Left colon (tissue), 2 donors: ENCODE measurements around the gene STAMBP. TPM values are rescaled to one million over a fixed set of nuclear protein-coding genes. Genes with fewer than 3 reads are reported as not detected.
A peak's percentile ranks its signal among the peaks of the same experiment; 100 is the strongest.

Experiments
- ATAC-seq: fragments of 200-7000 bp; cut with Tn5 transposase; one replicate; pipeline ENCODE4 v1.9.1; 2020; ENCODE audit warnings: mild to moderate bottlenecking, moderate library complexity
- DNase-seq, 2 donors: peaks; one replicate each; pipeline ENCODE4 v3.0.0-alpha.2; 2020
- intact Hi-C, 2 donors: fragments of 100-400 bp; cut with DNase I in 1 of 2; cut with micrococcal nuclease in 1 of 2; formaldehyde crosslinking; loops; one replicate each; pipeline versions ENCODE4 v1.11.2 to v1.14.0; 2022; cut with DNase I, micrococcal nuclease
- total RNA-seq, 2 donors: library from RNA; stranded (reverse); fragmentation: NEBNext Ultra II Directional; extraction: Animal tissue kit (Norgen Biotek cat#: 25700); gene quantifications; one replicate each; pipeline ENCODE4 v1.2.1, GENCODE V29; 2021
- donor health status: DM: no; HTN: no; CAD: no.
- donor health status: DM: yes; HTN: yes; CAD: no.

The STAMBP gene
- total RNA-seq, 2 donors from 2014 or later = 43.1 to 52.3 TPM

GRCh38 chr2:73832930-73833329 is 4.2 kb downstream of the STAMBP start:
- ATAC-seq (no peak), DNase-seq (no peak)
- intact Hi-C loops = no loop called here

GRCh38 chr2:73836141-73836943 is 7.6 kb downstream of the STAMBP start:
- ATAC-seq (peak; percentile 20), DNase-seq (no peak)
- intact Hi-C loops = no loop called here

GRCh38 chr2:73837847-73838585 is 9.3 kb downstream of the STAMBP start:
- intact Hi-C loops = no loop called here
- ATAC-seq = no peak
- no peak for DNase-seq

GRCh38 chr2:73838889-73839534 is 10.3 kb downstream of the STAMBP start:
- intact Hi-C loops = no loop called here
- no peak for DNase-seq
- no peak for ATAC-seq

- intact Hi-C loops = no loop called here
- ATAC-seq (no peak), DNase-seq (no peak)
Measured at GRCh38 chr2:73839653-73840411, 11.1 kb downstream of the STAMBP start.

- intact Hi-C loops = no loop called here
- peak; percentile 99 for ATAC-seq
- peak; percentile 46 to 58 for DNase-seq
Measured at GRCh38 chr2:73841912-73842738, 13.4 kb downstream of the STAMBP start.

GRCh38 chr2:73842739-73843019 is 13.9 kb downstream of the STAMBP start:
- peak; percentile 28 for ATAC-seq
- intact Hi-C loops = no loop called here
- no peak for DNase-seq

GRCh38 chr2:73844087-73844486 is 15.3 kb downstream of the STAMBP start:
- ATAC-seq (no peak), DNase-seq (no peak)
- intact Hi-C loops = no loop called here

- ATAC-seq = no peak
- intact Hi-C loops = no loop called here
- DNase-seq = no peak
Measured at GRCh38 chr2:73850009-73850408, 21.2 kb downstream of the STAMBP start.

GRCh38 chr2:73851274-73851673 is 22.5 kb downstream of the STAMBP start:
- ATAC-seq (peak; percentile 100), DNase-seq (peak; percentile 43 to 50)
- intact Hi-C loops = no loop called here

GRCh38 chr2:73852020-73852419 is 23.3 kb downstream of the STAMBP start:
- no peak for ATAC-seq
- no peak for DNase-seq
- intact Hi-C loops = no loop called here

GRCh38 chr2:73855526-73855925 is 26.8 kb downstream of the STAMBP start:
- ATAC-seq (no peak), DNase-seq (no peak)
- intact Hi-C loops = no loop called here

GRCh38 chr2:73856214-73856613 is 27.5 kb downstream of the STAMBP start:
- DNase-seq (no peak), ATAC-seq (no peak)
- intact Hi-C loops = no loop called here

GRCh38 chr2:73859721-73860586 is 31.2 kb downstream of the STAMBP start:
- intact Hi-C loops = no loop called here
- no peak for DNase-seq
- no peak for ATAC-seq

- peak; percentile 94 for ATAC-seq
- intact Hi-C loops = no loop called here
- no peak for DNase-seq
Measured at GRCh38 chr2:73862987-73863386, 34.2 kb downstream of the STAMBP start.

GRCh38 chr2:73868204-73868978 is 39.6 kb downstream of the STAMBP start:
- DNase-seq (no peak), ATAC-seq (no peak)
- intact Hi-C loops = no loop called here

GRCh38 chr2:73870084-73870483 is 41.3 kb downstream of the STAMBP start:
- DNase-seq = peak; percentile 34 to 40
- intact Hi-C loops = no loop called here
- ATAC-seq = peak; percentile 26
